NOMO-1 treated with dmso at 0.1 percent for 144 hours (cell line): ENCODE data around the gene PNMA1.

ENCODE experiments used
- DNase-seq: peaks from one replicate; lab custom pipeline; 2025; ENCODE audit not compliant: unreplicated experiment; lab: John Stamatoyannopoulos, UW

Gene PNMA1

DNA sequence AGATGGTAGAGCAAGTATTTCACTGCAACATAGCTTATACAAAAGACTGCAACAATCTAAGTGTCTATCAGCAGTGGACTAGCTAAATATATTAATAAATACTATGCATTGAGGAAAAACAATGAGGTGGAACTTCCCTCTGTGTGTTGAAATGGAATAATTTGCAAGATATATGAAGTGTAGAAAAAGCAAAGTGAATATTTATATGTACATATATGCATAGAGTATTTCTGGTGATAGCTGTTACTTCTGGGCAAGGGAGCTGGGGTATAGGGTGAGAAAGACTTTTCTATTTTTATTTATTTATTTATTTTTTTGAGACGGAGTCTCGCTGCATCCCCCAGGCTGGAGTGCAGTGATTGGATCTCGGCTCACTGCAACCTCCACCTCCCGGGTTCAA is 35.5 kb downstream of the PNMA1 start:
- no peak for DNase-seq

DNA sequence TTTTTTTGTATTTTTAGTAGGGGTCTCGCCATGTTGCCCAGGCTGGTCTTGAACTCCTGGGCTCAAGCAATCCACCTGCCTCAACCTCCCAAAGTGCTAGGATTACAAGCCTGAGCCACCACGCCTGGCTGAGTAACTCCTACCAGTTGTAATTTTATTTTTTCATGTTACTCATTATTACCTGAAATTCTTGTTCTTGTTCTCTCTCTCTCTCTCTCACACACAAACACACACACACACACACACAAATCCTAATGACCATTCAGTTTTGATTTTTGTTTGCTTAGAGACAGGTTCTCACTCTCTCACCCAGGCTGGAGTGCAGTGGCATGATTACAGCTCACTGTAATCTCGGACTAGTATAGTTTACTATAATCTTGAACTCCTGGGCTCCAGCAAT is 39.2 kb downstream of the PNMA1 start:
- no peak for DNase-seq

DNA sequence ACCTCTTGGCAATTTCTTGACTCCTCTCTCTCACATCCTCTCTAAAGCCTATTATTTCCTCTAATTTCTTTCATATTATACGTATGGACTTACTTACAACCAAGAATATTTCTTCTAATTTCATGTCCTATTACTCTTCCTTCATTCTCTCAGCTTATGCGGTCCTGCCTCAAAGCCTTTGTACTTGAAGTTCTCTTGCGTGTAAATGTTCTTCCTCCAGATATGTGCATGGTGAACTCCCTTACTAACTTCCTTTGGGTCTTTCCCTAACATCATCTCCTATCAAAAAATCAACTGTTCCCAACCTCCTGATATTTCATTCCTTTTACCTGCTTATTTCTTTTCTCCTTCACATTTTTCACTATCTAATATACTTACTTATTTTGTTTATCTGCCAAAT is 46.3 kb downstream of the PNMA1 start:
- DNase-seq = no peak

GRCh38 chr14:73666583-73666982 is 47.6 kb downstream of the PNMA1 start:
- no peak for DNase-seq

DNA sequence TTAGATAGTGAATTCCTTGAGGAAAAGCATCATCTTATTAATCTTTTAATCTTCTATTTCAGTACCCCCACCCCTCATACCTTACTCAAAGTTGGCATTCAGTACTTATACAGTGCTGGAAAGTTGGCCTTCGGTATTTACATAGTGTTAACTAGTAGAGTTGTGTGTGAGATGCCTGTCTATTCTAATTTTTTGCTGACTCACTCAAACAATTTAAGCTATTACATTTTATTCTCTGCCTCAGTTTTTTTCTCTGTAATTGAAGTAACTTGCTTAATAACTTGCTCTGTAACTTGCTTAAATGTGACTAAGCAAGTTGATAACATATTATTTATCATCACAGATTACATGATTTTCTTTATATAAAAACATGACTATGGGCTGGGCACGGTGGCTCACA is 49.1 kb downstream of the PNMA1 start:
- no peak for DNase-seq

DNA sequence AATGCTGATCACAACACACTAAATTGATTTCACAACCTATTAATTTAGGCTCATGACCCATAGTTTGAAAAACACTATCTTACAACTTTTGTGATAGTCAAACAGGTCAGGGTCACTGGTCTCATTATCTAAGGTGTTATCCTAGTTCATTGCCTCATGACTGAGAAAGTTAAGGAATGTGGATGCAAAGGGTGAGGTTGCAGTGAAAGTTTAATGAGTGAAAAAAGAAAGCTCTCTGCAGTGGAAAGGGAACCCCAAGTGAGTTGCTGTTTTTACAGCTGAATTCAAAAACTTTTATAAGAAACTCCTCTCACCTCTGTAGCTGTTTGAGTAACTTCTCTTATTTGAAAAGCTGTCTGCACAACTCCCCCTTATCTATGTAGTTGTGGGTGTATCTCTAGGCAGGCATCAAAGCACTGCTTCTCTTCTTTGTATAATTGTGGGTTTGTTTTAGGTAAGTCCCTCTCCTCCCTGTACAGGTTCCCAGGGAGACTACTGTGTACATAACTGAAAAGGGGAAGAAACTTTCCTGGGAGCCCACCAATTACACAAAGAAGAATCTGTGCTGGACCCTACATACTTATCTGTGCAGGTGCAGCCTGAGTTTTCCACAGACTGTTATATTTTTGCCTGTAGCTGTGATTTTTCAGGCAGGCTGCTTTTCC is 50.5 kb downstream of the PNMA1 start:
- no peak for DNase-seq

- DNase-seq = no peak
Observed at GRCh38 chr14:73662487-73662943, 51.7 kb downstream of the PNMA1 start.

DNA sequence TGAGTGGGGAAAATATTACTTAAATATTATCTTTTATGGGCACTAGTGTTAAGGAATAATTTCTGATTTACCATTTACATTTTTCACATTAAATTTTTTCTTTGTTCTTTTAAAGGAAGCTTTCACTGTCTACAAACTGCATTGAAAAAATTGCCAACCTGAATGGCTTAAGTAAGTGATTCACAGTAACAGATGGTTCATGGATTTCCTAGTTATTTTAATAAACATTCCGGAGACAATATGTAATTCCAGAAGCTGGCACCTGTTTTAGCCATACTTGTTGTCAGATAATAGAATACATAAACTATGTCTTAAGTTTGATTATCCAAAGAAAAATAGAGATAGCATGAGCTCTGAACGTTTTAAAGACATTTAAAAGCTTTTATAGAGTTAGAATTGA is 52.3 kb downstream of the PNMA1 start:
- no peak for DNase-seq
